Right forelimb (tissue), 1 donor: ENCODE measurements around the gene HEATR3.
"Not testable (repeated sequence)": the region's sequence is repeated elsewhere in the genome, so short reads cannot be mapped to it uniquely, and the experiment has no call there.

Source experiments
- DNase-seq: peaks from one replicate; pipeline ENCODE4 v3.0.0-alpha.2; 2018

The HEATR3 gene

DNA sequence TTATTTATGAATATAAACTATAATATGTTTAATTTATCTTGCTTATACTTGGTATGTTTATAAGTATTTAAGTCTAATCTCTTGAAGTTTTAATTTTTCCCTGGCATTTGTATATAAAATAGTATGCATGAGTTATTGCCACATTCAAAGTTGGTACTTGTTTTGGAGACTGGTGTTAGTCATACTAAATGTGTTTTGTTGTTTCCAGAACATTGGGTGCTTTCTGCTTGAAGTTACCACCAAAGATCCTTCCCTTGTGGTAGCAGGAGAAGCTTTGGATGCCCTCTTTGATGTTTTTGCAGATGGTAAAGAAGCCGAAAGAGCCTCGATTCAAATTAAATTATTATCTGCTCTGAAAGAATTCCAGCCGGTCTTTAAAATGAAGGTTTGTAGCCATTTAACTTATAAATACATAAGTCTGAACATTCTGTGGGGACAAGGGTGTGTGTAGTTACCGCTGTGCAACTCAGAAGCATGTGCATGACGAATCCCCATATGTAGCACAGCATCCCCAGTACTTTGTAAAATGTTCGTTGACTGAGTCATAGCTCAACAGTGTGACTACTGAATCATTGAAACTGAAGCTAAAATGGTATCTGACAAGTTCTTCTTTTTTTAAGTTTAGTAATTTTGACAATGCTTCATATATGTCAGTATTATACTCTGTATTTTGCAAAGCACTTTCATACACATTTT is 36.4 kb downstream of the HEATR3 start:
- no peak for DNase-seq

- DNase-seq, result no peak
Observed at GRCh38 chr16:50103764-50104163, 38.0 kb downstream of the HEATR3 start.

GRCh38 chr16:50114357-50115129 is 48.8 kb downstream of the HEATR3 start:
- no peak for DNase-seq

DNA sequence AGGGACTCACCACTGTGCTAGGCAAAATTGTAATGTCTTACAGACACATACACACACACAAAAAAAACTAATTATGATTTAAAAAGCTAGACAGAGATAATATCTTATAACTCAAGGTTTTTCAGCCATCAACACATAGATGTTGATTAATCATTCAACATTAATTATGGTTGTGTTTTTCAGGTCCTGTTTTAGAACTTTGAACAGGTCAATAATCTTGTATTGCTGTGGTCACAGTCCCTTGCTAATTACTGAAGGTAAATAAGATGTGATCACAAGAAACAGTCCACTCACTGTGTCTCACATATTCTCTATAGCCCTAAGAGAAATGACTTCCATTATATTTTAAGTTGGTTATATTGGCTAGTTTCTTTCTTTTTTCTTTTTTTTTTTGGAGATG is 54.9 kb downstream of the HEATR3 start:
- DNase-seq, result no peak

DNA sequence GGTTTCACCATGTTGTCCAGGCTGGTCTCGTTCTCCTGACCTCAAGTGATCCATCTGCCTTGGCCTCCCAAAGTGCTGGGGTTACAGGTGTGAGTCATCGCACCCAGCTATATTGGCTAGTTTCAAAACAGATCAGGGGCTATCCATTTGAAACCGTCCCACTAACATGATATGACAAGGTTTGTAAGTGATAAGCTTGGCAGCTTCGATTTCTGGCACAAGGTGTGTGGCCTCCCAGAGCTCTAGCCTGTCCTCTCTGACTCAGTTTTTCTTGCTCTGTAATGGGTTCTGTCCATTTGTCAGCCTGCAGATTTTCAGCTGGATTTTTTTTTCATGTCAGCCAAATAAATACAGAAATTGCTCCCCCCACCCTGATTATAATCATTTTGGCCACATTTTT is 55.5 kb downstream of the HEATR3 start:
- no peak for DNase-seq

DNA sequence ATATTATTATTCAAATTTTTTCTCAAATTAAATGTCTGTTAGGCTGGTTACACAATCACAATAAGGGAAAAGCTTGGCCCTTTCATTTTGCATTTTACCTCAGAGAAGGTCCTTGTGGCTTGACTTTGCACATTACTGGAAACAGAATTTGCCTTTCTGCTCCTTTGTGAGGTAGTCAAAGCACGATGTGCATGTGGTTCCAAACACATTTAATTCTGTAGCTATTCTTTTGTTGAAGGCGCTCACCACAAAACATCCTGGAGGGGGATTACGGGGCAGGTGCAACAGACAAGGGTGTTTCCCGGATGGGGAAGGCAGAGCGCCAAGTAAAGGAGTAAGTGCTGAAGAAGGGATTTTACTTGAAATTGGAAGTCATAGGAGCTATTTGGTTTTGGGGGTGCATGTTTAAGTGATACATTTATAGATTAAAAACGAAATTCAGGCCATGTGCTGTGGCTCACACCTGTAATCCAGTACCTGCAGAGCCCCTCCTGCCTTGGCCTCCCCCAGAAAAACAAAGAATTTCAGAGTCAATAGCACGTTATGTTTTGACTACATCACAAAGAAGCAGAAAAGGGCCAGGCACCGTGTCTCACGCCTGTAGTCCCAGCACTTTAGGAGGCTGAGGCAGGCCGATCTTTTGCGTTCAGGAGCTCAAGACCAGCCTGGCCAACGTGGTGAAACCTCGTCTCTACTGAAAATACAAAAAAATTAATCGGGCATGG is 56.1 kb downstream of the HEATR3 start:
- DNase-seq, result no peak

GRCh38 chr16:50123417-50123816 is 57.6 kb downstream of the HEATR3 start:
- DNase-seq, result no peak

- no peak for DNase-seq
Observed at GRCh38 chr16:50124769-50125168, 59.0 kb downstream of the HEATR3 start.

GRCh38 chr16:50126183-50126582 is 60.4 kb downstream of the HEATR3 start:
- no peak for DNase-seq

GRCh38 chr16:50132571-50132970 is 66.8 kb downstream of the HEATR3 start:
- DNase-seq, result not testable (repeated sequence)

GRCh38 chr16:50133214-50133613 is 67.4 kb downstream of the HEATR3 start:
- DNase-seq, result no peak

GRCh38 chr16:50136399-50136798 is 70.6 kb downstream of the HEATR3 start:
- no peak for DNase-seq

DNA sequence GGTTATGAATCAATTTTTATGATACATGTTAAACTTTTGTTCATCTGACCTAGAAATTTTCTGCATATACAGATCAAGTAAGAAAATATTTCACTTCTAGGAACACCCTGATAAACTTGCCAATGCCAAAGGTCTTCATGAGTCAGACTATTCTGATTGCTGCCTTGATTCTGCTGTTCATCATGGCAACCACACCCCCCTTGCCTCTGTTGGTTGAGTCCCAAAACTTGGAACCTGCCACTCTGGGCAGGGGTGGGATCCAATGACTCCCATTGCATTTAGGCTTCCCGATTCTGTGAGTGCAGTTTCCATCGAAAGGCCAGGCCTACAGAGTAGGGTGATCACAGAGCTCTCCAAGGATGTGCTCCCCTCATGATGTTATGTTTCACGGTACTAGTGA is 71.5 kb downstream of the HEATR3 start:
- DNase-seq, result no peak

- DNase-seq, result no peak
Observed at GRCh38 chr16:50139580-50139979, 73.8 kb downstream of the HEATR3 start.

- DNase-seq, result no peak
Observed at GRCh38 chr16:50144211-50144610, 78.4 kb downstream of the HEATR3 start.

GRCh38 chr16:50146479-50147435 is 81.0 kb downstream of the HEATR3 start:
- no peak for DNase-seq

DNA sequence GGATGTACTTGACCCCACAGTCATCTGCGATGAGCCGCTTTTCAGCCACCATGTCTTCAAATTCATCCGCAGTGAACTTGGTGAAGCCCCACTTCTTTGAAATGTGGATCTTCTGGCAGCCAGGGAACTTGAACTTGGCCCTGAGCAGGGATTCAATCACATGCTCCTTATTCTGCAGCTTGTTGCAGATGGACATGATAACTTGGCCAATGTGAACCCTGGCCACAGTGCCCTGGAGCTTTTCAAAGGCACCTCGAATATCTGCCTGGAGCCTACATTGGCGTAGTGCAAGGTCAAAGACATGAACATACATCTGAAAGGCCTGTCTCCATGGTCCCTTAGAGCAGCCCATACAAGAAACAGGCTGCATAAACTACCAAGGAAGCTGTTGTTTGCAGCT is 85.6 kb downstream of the HEATR3 start:
- DNase-seq, result no peak

- DNase-seq, result no peak
Observed at GRCh38 chr16:50151756-50152155, 86.0 kb downstream of the HEATR3 start.

GRCh38 chr16:50152351-50152806 is 86.6 kb downstream of the HEATR3 start:
- DNase-seq, result no peak

DNA sequence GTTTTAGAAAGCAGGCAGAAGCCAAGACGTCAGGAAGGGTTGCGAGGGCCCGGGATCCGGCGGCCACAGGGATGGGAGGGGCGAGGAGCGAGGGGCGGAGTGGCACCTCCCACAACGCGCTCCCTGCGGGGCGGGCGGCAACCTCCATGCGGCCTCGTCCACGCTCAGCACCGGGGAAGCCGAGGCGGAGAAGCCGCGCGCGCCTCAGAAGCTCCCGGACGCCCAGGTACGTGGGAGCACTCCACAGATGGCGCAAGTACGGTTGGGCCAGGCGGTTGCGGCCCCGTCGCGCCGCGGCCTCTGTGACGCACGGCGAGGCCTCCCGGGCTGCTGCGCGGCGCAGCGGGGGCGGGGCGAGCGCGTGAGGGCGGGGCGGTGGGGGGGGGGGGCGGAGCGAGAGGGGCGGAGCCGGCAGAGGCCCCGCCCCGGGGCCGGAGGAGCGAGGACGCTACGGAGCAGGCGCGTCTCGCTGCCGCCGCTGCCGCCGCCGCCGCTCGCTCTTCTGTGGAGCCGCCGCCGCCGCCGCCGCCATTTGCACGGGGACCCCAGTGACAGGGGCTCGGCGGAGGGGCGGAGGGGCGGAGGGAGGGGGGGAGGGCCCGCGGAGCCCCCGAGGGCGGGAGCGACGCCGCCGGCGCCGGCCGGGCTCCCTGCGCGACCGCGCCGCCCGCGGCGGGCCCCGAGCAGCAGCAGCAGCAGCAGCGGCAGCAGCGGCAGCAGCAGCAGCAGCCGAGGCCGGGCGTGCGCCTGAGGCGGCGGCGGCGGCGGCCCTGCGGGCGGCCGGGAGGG is 87.2 kb downstream of the HEATR3 start, which contains the start of gene TENT4B:
Gene TENT4B, plus strand, starts transcription at position 500 of the 789 bp plus-strand sequence. CDS start 316 bp downstream, outside the sequence.
- peak; percentile 93 for DNase-seq
